ENCODE data around the gene RFTN2.

The RFTN2 gene

GRCh38 chr2:197543206-197543605 is 132.2 kb downstream of the RFTN2 start:
- DNase-seq (ENCODE audit: low read depth) = no peak

DNA sequence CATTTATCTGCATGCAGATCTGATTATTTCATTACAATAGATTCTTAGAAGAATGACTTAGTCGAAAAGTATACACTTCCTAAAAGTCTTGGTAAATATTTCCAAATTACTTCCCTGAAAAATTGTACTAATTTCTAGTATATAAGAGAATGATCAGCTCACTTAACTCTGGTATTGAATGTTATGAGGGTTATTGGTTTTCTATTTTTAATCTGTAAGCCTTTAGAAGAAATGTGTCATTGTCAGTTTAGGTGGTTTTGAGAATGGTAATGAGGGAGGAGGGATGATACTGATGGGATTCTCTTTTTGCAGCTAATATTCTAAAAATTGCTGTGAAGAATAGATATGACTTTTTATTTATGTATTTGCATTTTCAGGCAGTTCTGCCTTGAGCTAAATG is 135.7 kb downstream of the RFTN2 start:
- DNase-seq (ENCODE audit: low read depth) = no peak

DNA sequence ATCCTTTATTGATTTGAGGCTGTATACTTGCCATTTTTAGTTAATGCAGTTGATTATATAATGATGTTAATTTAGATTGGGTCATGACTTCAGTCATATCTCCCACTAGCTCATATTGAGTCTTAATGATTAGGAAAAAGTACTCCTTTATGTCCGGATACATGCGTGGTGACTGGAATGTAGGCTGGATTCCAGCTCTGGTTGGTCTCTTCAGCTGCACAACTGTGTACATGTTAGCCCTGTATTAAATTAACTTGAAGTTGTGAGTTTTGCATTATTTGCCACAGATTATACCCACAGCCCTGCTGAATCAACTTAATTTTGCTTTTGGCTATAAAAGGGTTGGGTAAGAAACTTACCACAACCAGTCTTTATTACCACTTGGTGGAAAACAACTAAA is 137.0 kb downstream of the RFTN2 start:
- no peak for DNase-seq (ENCODE audit: low read depth)
